ENCODE results near the gene PSAPL1. TPM values are rescaled to one million over a fixed set of nuclear protein-coding genes. Genes with fewer than 3 reads are reported as not detected.

The PSAPL1 gene
- total RNA-seq, 1 experiment from 2014 or later: not detected

- Histone ChIP-seq H3K4me1 (no peaks in the 10 kb centered on the region), H3K27ac (no peak overlapping the region), H3K9me3 (replicated peaks) (no peaks in the 10 kb centered on the region), H3K27me3 (peaks cover 6% of the 10 kb centered on the region; the same call in 1 of the 2 replicates), H3K4me3 (no peak overlapping the region), H3K36me3 (no peaks in the 10 kb centered on the region)
- no peak for DNase-seq
These were observed 3.6 kb downstream of the PSAPL1 start for GRCh38 chr4:7430965-7431695.

- no peak overlapping the region for H3K4me3 ChIP-seq
- no peak overlapping the region for H3K27ac ChIP-seq
- no peaks in the 10 kb centered on the region for H3K36me3 ChIP-seq
- H3K9me3 ChIP-seq (replicated peaks): no peaks in the 10 kb centered on the region
- no peaks in the 10 kb centered on the region for H3K4me1 ChIP-seq
- DNase-seq: no peak
- peaks cover 6% of the 10 kb centered on the region; the same call in 1 of the 2 replicates for H3K27me3 ChIP-seq
These were observed 4.3 kb downstream of the PSAPL1 start for GRCh38 chr4:7430368-7430964.

- Histone ChIP-seq H3K4me3 (no peak overlapping the region), H3K27me3 (peaks cover 6% of the 10 kb centered on the region; the same call in 1 of the 2 replicates), H3K9me3 (replicated peaks) (no peaks in the 10 kb centered on the region), H3K4me1 (no peaks in the 10 kb centered on the region), H3K36me3 (no peaks in the 10 kb centered on the region), H3K27ac (no peak overlapping the region)
- no peak for DNase-seq
These were observed 5.1 kb downstream of the PSAPL1 start for GRCh38 chr4:7429601-7430078.

- no peaks in the 10 kb centered on the region for H3K36me3 ChIP-seq
- peaks cover 6% of the 10 kb centered on the region; the same call in 1 of the 2 replicates for H3K27me3 ChIP-seq
- DNase-seq: no peak
- no peak overlapping the region for H3K4me3 ChIP-seq
- H3K9me3 ChIP-seq (replicated peaks): no peaks in the 10 kb centered on the region
- no peak overlapping the region for H3K27ac ChIP-seq
- no peaks in the 10 kb centered on the region for H3K4me1 ChIP-seq
These were observed 5.7 kb downstream of the PSAPL1 start for GRCh38 chr4:7429069-7429416.

GRCh38 chr4:7428261-7429068 lies 6.3 kb downstream of the PSAPL1 start:
- no peak overlapping the region for H3K4me3 ChIP-seq
- no peak overlapping the region for H3K27ac ChIP-seq
- no peaks in the 10 kb centered on the region for H3K36me3 ChIP-seq
- H3K27me3 ChIP-seq: peaks cover 6% of the 10 kb centered on the region; the same call in 1 of the 2 replicates
- H3K9me3 ChIP-seq (replicated peaks): no peaks in the 10 kb centered on the region
- no peak for DNase-seq
- no peaks in the 10 kb centered on the region for H3K4me1 ChIP-seq

- Histone ChIP-seq H3K4me1 (no peaks in the 10 kb centered on the region), H3K27me3 (peaks cover 6% of the 10 kb centered on the region; the same call in 1 of the 2 replicates), H3K9me3 (replicated peaks) (no peaks in the 10 kb centered on the region), H3K27ac (no peak overlapping the region), H3K36me3 (no peaks in the 10 kb centered on the region), H3K4me3 (no peak overlapping the region)
- DNase-seq: no peak
These were observed 6.9 kb downstream of the PSAPL1 start for GRCh38 chr4:7427831-7428260.

- Histone ChIP-seq H3K4me1 (no peaks in the 10 kb centered on the region), H3K27me3 (peaks cover 6% of the 10 kb centered on the region; the same call in 1 of the 2 replicates), H3K4me3 (no peak overlapping the region), H3K27ac (no peak overlapping the region), H3K9me3 (replicated peaks) (no peaks in the 10 kb centered on the region), H3K36me3 (no peaks in the 10 kb centered on the region)
- no peak for DNase-seq
These were observed 7.4 kb downstream of the PSAPL1 start for GRCh38 chr4:7427361-7427760.

GRCh38 chr4:7426525-7427171 lies 8.1 kb downstream of the PSAPL1 start:
- DNase-seq: no peak
- Histone ChIP-seq H3K27ac (no peak overlapping the region), H3K36me3 (no peaks in the 10 kb centered on the region), H3K4me1 (no peaks in the 10 kb centered on the region), H3K4me3 (no peak overlapping the region), H3K9me3 (replicated peaks) (no peaks in the 10 kb centered on the region), H3K27me3 (peaks cover 6% of the 10 kb centered on the region; the same call in 1 of the 2 replicates)

GRCh38 chr4:7425591-7426468 lies 8.9 kb downstream of the PSAPL1 start:
- Histone ChIP-seq H3K4me3 (no peak overlapping the region), H3K4me1 (no peaks in the 10 kb centered on the region), H3K9me3 (replicated peaks) (no peaks in the 10 kb centered on the region), H3K27ac (no peak overlapping the region), H3K27me3 (peaks cover 6% of the 10 kb centered on the region; the same call in 1 of the 2 replicates), H3K36me3 (no peaks in the 10 kb centered on the region)
- no peak for DNase-seq

- no peaks in the 10 kb centered on the region for H3K9me3 ChIP-seq (replicated peaks)
- no peaks in the 10 kb centered on the region for H3K4me1 ChIP-seq
- no peak overlapping the region for H3K4me3 ChIP-seq
- H3K27me3 ChIP-seq: peaks cover 6% of the 10 kb centered on the region; the same call in 1 of the 2 replicates
- H3K36me3 ChIP-seq: no peaks in the 10 kb centered on the region
- no peak for DNase-seq
- no peak overlapping the region for H3K27ac ChIP-seq
These were observed 9.6 kb downstream of the PSAPL1 start for GRCh38 chr4:7425124-7425523.

GRCh38 chr4:7424553-7425111 lies 10.1 kb downstream of the PSAPL1 start:
- Histone ChIP-seq H3K27ac (no peak overlapping the region), H3K27me3 (peaks cover 6% of the 10 kb centered on the region; the same call in 1 of the 2 replicates), H3K36me3 (no peaks in the 10 kb centered on the region), H3K4me3 (no peak overlapping the region), H3K9me3 (replicated peaks) (no peaks in the 10 kb centered on the region), H3K4me1 (no peaks in the 10 kb centered on the region)
- DNase-seq: no peak

- DNase-seq: no peak
- no peak overlapping the region for H3K27ac ChIP-seq
- H3K4me1 ChIP-seq: no peaks in the 10 kb centered on the region
- H3K9me3 ChIP-seq (replicated peaks): no peaks in the 10 kb centered on the region
- H3K36me3 ChIP-seq: no peaks in the 10 kb centered on the region
- H3K27me3 ChIP-seq: peaks cover 6% of the 10 kb centered on the region; the same call in 1 of the 2 replicates
- no peak overlapping the region for H3K4me3 ChIP-seq
These were observed 10.8 kb downstream of the PSAPL1 start for GRCh38 chr4:7423801-7424552.

- H3K9me3 ChIP-seq (replicated peaks): no peaks in the 10 kb centered on the region
- peaks cover 6% of the 10 kb centered on the region; the same call in 1 of the 2 replicates for H3K27me3 ChIP-seq
- no peak overlapping the region for H3K27ac ChIP-seq
- no peaks in the 10 kb centered on the region for H3K36me3 ChIP-seq
- no peak overlapping the region for H3K4me3 ChIP-seq
- H3K4me1 ChIP-seq: no peaks in the 10 kb centered on the region
- DNase-seq: no peak
These were observed 11.3 kb downstream of the PSAPL1 start for GRCh38 chr4:7423391-7423790.

All from SJCRH30 (cell line).